Vagina (tissue), 2 donors: ENCODE measurements around the gene SERPINA4.

Experiments used
- CTCF ChIP-seq, 3 experiments: fragments of 450-650 bp in 2 of 3; fragments of 200-600 bp in 1 of 3; sonication (generic) in 1 of 3; IDR thresholded peaks; one replicate each; pipeline ENCODE4 v1.5.1; 2017 to 2019; ENCODE audit warnings: antibody characterized with exemption in 3 of 3, mild to moderate bottlenecking in 2 of 3, moderate library complexity in 2 of 3
- POLR2A ChIP-seq, 2 donors: fragments of 450-650 bp; IDR thresholded peaks; one replicate each; pipeline ENCODE4 v1.6.1; 2017; ENCODE audit warnings: antibody characterized with exemption in 2 of 2, mild to moderate bottlenecking in 2 of 2, moderate library complexity in 2 of 2

DNA sequence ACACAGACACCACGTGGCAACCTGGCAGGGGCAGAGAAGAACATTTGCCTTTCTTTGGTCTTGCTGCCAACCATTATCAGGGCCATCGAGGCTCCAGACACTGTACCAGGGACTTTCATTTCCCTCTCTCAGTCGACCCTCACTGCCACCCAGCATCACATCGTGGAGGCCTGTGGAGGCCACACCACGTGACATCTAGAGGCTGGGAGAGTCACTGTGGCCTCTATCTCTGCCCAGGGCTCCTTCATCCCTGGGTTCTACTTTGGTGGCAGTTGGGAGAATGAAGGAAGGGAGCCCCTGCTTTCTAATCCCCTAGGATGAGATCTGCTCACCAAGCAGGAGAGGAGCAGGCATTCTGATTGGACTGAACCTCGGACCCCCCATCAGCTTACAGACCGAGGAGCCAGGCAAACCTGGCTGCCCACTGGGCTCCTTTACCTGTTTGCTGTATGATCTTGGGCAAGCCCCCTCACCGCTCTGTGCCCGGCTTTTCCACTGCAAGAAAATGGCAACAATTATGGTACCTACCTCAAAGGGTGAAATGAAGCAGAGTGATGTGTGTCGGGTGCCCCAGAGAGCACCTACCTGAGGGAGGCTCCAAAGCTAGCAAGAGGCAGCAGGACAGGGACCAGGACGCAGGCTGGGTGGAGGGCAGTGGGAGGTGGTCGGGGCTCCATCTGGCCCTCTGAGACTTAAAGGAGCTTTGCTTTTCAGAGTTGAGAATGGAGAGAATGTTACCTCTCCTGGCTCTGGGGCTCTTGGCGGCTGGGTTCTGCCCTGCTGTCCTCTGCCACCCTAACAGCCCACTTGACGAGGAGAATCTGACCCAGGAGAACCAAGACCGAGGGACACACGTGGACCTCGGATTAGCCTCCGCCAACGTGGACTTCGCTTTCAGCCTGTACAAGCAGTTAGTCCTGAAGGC lies 52.7 kb downstream of the SERPINA4 start:
- TF ChIP-seq CTCF (IDR thresholded peaks at IDR 0.05) (no peak), POLR2A (IDR thresholded peaks at IDR 0.05) (no peak)
